Hematopoietic multipotent progenitor cell treated with erythropoietin and hydrocortisone succinate and interleukin-3 and kit ligand, for 15 days (in vitro differentiated cells): ENCODE data around the gene CNOT8.
"Not testable (repeated sequence)": the region's sequence is repeated elsewhere in the genome, so short reads cannot be mapped to it uniquely, and the experiment has no call there.

Source experiments
- DNase-seq: peaks from one replicate; pipeline ENCODE4 v3.0.0-alpha.2; 2015; ENCODE audit warnings: low spot score

The CNOT8 gene

DNA sequence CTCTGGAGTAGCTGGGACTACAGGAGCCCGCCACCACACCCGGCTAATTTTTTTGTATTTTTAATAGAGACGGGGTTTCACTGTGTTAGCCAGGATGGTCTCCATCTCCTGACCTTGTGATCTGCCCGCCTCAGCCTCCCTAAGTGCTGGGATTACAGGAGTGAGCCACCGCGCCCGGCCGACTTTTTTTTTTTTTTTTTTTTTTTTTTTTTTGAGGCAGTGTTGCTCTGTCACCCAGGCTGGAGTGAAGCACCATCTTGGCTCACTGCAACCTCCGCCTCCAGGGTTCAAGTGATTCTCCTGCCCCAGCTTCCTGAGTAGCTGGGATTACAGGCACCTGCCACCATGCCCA, 22.8 kb upstream of the CNOT8 start:
- not testable (repeated sequence) for DNase-seq

- DNase-seq, result no peak
Measured at GRCh38 chr5:154836225-154836624, 22.2 kb upstream of the CNOT8 start.

GRCh38 chr5:154837009-154837901, 21.2 kb upstream of the CNOT8 start:
- no peak for DNase-seq

DNA sequence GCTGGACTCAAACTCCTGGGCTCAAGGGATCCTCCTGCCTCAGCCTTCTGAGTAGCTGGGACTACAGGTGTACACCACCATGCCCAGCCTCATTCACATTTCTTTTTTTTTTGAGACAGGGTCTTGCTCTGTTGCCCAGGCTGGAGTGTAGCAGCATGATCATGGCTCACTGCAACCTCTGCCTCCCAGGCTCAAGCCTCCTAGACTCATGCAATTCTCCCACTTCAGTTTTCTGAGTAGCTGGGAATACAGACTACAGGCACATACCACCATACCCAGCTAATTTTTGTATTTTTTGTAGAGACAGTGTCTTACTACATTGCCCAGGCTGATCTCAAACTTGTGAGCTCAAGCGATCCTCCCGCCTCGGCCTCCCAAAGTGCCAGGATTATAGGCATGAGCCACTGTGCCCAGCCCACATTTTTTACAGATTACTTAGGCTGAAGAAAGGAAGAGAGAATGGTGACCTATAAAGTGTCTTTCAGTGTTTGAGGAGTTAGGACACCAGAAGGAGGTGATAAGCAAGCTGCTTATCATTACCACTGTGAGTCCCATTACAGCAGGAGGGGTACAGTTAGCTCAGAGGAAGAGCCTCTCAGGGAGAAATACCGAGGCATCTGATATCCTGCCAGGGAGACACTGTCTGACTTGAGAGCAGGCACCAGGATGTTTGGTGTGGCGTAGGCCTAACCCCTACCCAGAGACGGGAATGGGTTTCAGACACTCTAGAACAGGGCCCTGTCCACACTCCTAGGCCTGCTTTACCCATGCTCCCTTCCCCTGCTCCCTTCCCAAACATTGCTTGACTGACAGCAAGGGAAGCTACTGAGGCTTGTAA, 17.8 kb upstream of the CNOT8 start:
- DNase-seq, result peak; percentile 79

- no peak for DNase-seq
Measured at GRCh38 chr5:154841273-154841661, 17.2 kb upstream of the CNOT8 start.

GRCh38 chr5:154842689-154843530, 15.5 kb upstream of the CNOT8 start:
- DNase-seq, result no peak

- no peak for DNase-seq
Measured at GRCh38 chr5:154844809-154845208, 13.6 kb upstream of the CNOT8 start.

GRCh38 chr5:154849264-154849785, 9.1 kb upstream of the CNOT8 start:
- no peak for DNase-seq

GRCh38 chr5:154849791-154850201, 8.6 kb upstream of the CNOT8 start:
- DNase-seq, result no peak

GRCh38 chr5:154850255-154851062, 8.0 kb upstream of the CNOT8 start, which contains the start of gene FAXDC2:
Gene FAXDC2, minus strand, starts transcription at chr5:154850603. Its CDS starts 12,425 bp downstream, at chr5:154838178.
- no peak for DNase-seq

DNA sequence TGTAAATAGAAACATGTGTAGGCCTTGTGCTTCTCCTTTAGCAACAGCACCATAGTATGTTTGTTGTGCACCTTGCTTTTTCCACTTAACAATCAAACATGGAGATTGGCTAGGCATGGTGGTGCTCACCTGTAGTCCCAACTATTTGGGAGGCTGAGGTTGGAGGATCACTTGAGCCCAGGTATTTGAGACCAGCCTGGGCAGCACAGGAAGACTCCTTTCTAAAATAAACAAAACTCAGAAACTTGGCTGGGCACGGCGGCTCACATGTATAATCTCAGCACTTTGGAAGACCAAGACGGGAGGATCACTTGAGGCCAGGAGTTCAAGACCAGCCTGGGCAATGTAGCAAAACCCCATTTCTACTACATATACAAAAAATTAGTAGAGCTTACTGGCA, 7.1 kb upstream of the CNOT8 start:
- no peak for DNase-seq

DNA sequence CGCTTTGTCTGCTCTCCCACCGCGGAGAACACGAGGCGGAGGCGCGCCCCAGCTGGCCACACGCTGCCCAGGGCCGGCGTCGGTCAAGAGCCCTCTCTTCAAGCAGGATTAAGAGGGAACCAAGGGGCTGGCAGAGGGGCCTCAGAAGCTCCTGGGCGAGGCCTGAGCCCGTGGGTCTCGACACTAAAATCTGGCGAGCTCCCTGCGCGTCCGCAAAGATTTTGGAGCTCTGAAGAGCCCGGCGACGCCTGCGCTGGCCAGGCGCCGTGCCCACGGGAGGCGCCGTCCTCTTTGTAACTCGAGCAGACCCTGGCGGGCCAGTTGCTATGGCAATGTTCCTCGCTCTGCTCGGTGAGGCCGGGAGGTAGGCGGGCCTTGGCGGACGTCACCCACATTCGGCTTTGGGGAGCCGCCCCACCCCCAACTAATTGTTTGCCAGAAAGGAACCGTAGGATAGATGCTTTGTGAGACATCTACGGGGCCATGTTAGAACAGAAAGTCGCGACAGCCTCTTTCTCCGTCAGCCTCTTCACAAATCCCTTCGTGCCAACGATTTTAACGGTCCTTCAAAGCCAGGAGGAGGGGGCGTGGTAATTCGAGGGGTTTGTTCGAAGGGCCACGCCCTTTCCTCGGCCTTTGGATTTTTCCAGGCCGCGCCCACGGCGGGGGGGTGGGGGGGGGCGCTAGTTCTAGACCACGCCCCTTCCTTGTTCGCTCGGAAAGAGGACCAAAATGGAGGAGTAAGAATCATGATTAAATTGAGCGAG, 714 bp upstream of the CNOT8 start:
- DNase-seq, result peak; percentile 83

DNA sequence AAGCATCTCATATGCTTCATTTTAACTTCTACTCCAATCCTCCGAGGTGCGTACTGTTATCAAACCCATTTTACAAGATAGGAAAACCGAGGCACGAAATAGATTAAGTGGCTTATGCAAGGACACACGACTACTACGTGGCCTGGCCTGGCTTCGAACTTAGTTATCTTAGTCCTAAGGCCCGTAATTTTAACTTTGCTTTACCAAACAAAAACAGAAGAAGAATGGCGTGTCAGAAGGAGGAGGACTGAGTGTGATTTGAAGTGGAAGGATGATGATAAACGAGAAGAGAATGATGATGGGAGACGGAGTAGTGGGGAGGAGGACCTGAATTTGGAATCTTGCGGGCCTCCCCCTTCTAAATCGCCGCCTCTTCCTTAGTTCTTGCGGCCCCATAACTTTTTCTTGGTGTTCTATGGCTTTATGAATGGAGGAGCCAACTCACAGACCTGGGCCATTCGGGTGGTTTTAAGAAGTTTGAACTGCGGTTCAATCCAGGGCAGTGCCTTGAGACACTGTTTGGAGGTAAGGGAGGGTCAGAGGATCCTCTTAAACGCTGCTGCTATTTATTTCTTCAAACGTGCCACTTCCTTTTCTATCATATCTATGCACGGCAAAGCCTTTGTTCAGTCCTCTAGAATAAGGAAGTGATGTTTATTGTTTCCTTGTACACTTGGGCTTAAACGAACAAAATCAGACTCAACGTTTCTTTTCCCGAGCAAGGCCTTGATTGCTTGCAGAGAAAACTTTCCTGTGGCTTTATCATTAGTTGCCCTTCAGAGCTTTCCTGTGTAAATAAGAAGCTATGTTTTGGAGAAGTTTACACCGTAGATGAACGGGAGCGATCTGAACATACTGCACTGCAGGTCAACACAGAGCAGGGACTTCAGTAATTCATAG, 795 bp downstream of the CNOT8 start:
- DNase-seq, result peak; percentile 41

GRCh38 chr5:154860123-154860522, 1.7 kb downstream of the CNOT8 start:
- DNase-seq, result no peak

DNA sequence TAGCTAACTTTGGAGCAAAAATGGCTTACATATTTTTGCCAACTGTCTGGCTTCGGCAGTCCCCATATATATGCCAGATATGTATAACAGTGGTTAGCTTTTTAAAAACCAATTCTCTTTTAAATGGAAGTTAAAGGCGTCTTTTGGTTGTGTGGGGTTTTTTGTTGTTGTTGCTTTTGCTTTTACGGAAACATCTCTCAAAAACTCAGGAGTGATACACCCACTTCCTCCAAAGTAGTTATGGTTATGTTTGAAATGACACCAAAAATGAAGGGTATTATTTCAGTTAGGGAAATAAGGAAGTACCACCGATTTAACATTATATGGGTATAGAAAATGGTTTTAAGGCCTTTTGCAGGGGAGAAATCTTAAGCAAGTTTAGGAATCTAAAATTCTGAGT, 2.3 kb downstream of the CNOT8 start:
- DNase-seq, result no peak

GRCh38 chr5:154861946-154862345, 3.5 kb downstream of the CNOT8 start:
- no peak for DNase-seq

DNA sequence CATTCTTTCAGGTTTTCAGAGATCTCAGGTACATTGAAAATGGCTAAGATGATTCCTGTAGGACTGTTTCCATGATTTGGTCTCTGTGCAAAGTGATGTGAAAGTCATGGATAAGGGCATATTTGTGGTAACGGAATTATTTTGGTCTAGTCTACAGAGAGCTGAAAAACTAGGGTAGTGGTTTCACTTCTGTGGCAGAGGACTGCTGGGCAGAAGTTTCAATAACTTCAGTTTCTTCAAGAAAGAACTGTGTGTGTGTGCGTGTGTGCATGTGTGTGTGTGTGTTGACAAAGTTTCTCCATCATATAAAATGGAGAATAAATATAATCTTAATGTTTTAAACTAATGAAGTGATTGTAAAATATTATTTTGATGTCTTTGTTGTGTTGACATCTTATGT, 4.3 kb downstream of the CNOT8 start:
- no peak for DNase-seq

DNA sequence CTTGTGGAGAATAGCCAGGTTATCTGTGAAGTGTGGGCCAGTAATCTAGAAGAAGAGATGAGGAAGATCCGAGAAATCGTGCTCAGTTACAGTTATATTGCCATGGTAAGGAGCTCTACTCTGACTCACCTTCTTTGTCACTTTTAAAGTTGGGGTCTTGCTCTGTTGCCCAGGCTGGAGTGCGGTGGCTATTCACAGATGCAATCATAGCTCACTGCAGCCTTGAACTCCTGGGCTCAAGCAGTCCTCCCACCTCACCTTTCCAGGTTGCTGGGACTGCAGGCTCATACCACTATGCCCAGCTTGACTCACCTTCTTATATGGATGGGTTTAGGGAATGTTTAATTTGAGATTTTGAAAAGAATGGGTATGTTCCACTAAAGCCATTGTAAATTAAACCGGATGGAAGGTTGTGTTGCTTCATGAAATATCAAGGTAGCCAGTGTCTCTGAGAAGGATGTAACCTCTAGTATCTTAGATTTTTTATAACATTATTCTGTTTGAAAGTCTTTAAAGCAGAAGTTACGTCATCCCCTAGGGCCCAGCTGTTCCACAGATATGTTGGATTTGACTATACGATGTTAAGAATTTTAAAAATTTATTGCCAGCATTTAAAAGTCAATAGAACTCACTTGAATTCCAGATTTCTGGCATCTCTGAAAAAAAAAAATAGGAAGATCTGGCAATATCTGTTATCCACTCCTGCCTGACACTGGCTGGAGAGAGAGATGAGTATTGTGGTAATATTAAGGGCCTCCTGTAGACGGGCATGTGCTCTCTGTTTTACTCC, 5.1 kb downstream of the CNOT8 start:
- no peak for DNase-seq
